CD4-positive, alpha-beta T cell treated with Interferon gamma for 1 hour (primary cell): ENCODE results near the gene TMEM139.
"Not testable (repeated sequence)": the region's sequence is repeated elsewhere in the genome, so short reads cannot be mapped to it uniquely, and the experiment has no call there.

Experiments used
- DNase-seq: peaks from one replicate; pipeline ENCODE4 v3.0.0-alpha.2; 2020

TMEM139 gene

DNA sequence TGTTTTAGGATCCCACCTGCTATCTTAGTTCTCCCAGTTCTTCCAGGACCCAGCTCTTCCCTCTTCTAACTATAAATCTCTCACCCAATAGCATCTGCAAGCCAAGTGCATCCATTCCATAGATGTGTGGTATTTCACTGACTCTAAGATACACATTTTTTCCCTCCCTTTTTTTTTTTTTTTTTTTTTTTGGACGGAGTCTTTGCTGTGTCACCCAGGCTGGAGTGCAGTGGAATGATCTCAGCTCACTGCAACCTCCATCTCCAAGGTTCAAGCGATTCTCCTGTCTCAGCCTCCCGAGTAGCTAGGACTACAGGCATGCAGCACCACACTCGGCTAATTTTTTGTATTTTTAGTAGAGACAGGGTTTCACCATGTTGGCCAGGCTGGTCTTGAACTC, 5.1 kb downstream of the TMEM139 start:
- DNase-seq: not testable (repeated sequence)

DNA sequence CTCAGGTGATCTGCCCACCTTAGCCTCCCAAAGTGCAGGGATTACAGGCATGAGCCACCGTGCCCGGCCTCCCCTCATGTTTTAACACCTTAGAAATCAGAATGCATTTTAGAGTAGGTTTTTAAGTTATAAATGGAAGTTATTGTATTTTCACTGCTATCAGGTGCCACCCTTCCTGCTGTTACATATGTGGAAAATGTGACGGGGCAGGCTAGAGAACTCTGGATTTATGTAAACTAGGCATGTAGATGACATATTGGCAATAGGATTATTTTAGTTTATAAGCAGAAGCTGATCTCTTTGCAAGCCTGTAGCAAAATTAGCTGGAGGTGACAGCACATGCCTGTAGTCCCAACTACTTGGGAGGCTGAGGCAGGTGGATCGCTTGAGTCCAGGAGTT, 5.5 kb downstream of the TMEM139 start:
- DNase-seq: no peak

DNA sequence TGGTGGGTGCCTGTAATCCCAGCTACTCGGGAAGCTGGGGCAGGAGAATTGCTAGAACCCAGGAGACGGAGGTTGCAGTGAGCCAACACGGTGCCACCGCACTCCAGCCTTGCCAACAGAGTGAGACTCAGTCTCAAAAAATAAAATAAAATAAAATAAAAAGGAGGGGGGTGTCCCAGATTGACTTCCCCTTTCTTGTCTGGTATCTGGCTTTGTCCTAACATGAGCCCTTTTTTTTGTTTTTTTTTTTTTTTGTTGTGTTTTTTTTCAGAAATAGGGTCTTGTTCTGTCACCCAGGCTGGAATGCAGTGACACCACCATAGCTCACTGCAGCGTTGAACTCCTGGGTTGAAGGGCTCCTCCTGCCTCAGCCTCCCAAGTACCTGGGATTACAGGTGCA, 8.1 kb downstream of the TMEM139 start:
- no peak for DNase-seq

DNA sequence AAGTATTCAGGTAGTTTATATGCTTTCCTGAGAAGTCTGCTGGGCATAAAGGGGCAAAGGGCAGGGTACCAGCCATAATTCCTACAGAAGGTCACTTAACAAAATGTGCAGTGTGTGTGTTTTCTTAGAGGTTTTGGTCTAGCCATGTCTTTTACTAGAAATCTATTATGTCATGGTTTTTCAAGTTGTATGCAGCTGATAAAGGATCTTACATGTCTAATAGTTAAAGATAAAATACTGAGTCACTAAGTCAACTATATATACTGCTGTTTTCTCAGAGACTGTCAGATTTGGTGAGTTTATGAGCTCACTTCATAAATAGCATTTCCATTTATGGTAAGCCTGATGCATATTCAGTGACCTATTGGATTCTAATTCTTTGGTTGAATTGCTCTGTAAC, 11.1 kb downstream of the TMEM139 start:
- no peak for DNase-seq

DNA sequence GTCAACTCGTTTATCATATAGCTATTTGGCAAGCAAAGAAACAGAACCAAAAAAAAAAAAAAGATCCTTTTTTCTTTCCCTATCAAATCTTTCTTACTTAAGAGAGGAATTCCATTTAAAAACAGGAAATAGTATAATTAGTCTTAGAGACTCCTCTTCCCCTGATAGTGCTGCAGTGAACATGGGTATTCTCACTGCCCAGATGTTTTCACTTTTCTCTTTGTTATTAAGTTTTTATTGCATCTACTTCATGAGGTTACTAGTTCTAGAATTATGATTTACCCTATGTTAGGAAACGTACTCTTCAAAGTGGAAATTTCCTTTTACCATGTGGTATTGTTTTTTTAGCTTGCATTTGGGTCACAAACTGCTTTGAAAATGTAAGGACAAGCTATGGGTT, 11.9 kb downstream of the TMEM139 start:
- DNase-seq: no peak

DNA sequence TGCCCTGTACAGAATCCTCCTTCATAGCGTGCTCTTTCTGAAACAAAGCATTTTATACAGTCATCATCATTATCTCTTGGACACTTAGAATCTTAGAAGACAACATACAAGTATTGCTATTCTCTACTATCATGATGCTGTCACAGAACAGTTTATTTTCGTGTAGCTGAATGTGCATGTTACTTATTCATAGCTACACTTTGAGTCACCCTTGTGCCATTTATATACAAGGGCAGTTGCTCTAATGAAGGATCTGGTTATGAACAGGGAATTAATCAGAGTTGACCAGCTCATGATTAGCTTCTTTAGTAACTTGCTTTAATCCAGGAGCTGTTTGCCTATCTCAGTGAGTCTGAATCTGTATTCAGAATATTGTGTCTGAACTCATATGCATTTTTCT, 14.6 kb downstream of the TMEM139 start:
- DNase-seq: no peak

DNA sequence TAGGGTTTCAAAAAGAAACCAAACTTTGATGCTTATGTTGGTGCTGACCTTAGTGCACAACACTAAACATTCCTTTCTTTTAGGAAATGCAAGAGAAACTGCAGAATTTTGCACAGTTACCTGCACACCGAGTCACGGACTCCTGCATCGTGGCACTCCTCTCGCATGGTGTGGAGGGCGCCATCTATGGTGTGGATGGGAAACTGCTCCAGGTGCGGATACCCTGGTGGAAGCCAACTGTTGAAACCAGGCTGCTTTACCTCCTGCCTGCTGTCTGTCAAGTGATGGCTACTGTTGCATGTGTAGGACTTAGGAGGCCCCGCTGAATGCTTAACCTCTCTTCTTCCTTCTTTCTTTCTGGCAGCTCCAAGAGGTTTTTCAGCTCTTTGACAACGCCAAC, 15.1 kb downstream of the TMEM139 start:
- peak; percentile 53 for DNase-seq

DNA sequence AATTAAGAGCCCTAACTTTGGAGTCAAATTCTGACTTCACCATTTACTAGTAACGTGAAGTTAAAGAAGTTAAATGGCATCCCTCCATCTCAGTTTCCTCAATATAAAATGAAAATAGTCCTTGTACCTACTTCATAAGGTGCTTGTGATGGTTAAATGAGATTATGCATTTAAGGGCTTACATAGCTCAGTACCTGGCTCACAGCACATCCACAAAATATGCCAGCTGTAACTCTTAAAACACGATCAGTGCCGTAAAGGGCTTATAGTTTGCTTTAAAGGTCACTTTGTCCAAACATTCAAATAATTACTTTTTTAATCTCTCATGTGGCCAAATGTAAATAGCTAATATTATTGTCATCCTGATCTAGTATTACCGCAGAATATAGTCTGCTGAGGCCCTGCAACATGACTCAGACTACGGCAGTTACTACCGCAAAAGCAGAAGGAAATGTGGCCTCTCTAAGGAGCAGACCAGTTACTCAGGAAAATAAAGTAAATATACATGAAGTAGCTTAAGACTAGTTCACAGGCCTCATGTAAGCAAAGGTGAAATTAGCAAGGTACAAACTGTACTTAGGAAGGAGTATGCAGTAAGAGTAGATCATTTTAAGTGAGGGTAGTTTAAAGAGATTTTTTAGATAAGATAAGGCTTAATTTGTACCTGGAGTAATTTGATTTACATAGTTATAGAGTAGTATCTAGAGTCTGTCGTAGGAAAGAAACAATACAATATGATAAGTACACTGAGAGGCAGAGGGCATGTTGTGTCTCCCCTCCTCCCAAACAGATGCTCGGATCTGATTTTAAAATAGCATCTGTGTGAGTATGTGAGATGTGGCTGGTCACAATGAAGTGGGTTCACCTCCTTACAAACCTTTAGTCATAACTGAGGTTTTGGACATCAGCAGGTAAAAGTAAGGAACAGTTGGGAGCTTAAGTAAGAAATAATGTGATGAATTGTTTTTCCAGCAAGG, 16.5 kb downstream of the TMEM139 start:
- DNase-seq: no peak

DNA sequence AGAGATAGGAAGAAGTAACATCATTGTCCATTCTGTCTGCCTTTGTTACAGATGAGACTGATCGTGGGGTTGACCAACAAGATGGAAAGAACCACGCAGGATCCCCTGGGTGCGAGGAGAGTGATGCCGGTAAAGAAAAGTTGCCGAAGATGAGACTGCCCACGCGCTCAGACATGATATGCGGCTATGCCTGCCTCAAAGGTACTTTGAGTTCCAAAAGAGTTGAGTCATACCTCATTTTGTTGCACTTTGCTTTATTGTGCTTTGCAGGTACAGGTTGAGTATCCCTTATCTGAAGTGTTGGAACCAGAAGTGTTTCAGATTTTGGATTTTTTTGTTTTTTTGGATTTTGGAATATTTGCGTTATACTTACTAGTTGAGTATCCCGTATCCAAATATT, 19.0 kb downstream of the TMEM139 start:
- no peak for DNase-seq

DNA sequence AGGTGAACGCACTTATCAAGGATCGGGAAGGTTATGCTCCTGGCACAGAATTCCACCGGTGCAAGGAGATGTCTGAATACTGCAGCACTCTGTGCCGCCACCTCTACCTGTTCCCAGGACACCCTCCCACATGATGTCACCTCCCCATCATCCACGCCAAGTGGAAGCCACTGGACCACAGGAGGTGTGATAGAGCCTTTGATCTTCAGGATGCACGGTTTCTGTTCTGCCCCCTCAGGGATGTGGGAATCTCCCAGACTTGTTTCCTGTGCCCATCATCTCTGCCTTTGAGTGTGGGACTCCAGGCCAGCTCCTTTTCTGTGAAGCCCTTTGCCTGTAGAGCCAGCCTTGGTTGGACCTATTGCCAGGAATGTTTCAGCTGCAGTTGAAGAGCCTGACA, 20.2 kb downstream of the TMEM139 start:
- DNase-seq: no peak

DNA sequence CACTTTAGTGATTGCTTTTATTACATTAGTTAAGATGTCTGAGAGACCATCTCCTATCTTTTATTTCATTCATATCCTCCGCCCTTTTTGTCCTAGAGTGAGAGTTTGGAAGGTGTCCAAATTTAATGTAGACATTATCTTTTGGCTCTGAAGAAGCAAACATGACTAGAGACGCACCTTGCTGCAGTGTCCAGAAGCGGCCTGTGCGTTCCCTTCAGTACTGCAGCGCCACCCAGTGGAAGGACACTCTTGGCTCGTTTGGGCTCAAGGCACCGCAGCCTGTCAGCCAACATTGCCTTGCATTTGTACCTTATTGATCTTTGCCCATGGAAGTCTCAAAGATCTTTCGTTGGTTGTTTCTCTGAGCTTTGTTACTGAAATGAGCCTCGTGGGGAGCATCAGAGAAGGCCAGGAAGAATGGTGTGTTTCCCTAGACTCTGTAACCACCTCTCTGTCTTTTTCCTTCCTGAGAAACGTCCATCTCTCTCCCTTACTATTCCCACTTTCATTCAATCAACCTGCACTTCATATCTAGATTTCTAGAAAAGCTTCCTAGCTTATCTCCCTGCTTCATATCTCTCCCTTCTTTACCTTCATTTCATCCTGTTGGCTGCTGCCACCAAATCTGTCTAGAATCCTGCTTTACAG, 20.8 kb downstream of the TMEM139 start:
- peak; percentile 63 for DNase-seq

DNA sequence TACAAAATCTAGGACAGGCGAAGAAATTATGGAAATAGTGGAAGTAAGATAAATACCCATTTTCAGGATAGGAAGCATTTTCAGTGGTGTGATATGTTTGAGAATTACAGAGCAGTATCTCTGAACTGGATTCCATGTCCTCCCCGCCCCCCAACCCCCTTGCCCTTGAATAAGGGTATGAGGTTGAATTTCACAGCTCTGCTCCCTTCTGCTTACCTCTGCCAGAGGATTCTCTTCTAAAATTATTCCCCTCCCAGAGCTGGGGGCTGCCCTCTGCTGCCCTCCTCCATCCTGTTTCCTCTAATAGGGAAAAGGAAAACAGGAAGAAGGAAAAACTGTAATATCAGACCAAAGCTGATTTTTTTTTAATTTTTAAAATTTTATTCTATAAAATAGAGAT, 23.9 kb downstream of the TMEM139 start:
- DNase-seq: no peak

DNA sequence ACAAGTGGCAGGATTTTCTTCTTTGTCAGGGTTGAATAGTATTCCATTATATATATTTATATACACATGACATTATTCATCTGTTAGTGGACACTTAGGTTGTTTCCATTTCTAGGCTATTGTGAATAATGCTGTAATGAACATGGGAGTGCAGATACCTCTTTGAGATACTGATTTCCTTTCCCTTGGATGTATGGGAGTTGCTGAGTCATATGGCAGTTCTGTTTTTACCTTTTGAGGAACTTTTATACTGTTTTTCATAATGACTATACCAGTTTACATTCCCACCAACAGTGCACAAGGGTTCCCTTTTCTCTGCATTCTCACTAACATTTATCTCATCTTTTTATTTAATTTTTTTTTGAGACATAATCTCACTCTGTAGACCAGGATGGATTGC, 29.4 kb downstream of the TMEM139 start:
- no peak for DNase-seq

DNA sequence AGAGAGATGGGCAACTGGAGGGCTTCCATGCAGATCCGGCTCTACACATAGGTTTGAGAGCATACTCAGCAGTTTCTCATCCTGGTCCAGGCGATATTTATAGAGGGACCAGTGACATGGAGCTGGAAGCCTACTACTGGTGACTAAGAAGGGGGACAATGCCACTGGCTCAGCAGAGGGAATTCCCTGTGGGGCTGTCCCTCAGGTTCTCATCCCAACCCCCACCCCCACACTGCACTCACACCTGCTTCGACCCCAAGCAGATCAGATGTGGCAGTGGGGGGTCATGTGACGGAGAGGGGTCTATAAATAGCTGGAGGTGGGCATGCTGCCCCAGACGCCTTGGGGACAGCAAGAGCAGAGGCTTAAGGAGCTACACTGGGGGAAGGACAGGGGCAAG, 31.0 kb downstream of the TMEM139 start, which contains the start of gene CLCN1:
Gene CLCN1 (plus strand): TSS at position 336 of the 400 bp plus-strand sequence. CDS start 102 bp downstream, outside the sequence.
- DNase-seq: no peak

DNA sequence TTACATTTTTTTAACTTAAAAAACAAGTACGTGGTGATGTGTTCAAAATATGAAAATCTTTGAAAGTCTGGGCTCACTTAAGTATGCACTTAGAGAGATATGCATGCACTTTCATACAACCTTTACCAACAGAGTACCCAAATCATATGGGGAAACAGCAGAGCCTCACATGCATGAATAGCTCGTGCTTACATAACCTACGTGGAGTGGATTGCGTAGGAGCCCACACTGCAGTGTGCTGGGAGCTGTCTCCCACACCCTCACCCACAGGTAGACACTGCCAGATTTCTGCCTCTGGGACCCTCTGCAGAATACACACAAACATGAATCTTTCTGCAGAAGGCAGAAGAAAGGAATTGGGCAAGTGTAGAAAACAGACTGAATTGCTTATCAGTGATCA, 31.7 kb downstream of the TMEM139 start:
- no peak for DNase-seq

DNA sequence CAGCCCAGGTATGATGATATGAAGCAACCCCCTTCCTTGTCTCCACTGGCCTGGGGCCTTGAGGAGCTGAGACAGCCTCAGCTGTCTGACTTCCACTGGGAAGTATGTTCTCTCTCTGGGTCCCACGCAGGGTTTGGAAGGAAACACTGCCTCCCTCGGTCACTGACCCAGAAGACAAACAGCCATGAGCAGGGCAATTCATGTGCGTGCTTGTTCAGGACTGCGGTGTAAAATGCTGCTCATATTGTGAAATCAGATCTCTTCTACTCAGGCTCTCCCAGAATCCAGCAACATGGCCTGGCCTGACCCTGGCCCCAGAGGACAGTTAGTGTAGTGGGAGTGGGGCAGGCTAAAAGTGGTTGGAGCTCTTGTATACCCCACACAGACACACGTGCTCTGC, 33.9 kb downstream of the TMEM139 start:
- DNase-seq: no peak

DNA sequence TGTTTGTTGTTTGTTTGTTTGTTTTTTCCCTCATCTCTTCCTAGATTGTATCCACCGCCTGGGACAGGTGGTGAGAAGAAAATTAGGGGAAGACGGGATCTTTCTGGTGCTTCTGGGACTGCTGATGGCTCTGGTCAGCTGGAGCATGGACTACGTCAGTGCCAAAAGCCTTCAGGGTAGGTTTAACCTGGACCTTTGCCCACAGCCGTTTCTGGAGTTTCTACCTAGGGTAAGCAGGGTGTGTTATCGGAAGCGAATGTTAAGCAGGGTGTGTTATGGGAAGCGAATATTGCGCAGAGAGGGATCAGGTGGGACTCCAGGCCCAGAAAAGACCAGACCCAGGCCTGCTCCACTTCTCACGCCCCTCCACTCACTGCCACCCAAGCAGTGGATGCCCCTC, 35.9 kb downstream of the TMEM139 start:
- no peak for DNase-seq

DNA sequence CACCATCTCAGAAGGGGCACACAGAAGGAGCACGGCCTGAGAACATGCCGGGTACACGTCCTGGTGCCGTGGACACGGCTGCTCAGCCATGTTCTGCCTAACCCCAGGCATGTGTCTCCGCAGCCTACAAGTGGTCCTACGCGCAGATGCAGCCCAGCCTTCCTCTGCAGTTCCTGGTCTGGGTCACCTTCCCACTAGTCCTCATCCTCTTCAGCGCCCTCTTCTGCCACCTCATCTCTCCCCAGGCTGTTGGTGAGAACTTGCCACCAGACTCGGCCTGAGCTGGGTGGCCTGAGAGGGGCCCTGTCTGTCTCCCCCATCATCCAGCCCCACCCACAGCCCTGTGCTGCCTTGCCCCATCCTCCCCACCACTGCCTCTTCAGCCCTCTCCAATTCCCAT, 36.5 kb downstream of the TMEM139 start:
- no peak for DNase-seq

DNA sequence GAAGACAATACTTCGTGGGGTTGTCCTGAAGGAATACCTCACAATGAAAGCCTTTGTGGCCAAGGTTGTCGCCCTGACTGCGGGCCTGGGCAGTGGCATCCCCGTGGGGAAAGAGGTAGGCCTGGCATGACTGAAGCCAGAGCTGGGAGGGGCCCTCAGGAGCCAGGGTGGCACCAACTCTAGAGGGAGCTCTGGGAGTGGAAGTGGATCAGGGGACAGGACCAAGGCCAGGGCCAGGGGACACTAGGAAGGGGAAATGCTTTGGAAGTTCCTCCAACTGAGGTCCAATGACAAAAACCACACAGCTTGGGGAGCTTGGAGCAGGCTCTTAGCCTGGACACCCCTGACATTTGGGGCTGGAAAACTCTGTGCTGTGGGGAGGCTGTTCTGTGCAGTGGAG, 37.0 kb downstream of the TMEM139 start:
- peak; percentile 24 for DNase-seq

DNA sequence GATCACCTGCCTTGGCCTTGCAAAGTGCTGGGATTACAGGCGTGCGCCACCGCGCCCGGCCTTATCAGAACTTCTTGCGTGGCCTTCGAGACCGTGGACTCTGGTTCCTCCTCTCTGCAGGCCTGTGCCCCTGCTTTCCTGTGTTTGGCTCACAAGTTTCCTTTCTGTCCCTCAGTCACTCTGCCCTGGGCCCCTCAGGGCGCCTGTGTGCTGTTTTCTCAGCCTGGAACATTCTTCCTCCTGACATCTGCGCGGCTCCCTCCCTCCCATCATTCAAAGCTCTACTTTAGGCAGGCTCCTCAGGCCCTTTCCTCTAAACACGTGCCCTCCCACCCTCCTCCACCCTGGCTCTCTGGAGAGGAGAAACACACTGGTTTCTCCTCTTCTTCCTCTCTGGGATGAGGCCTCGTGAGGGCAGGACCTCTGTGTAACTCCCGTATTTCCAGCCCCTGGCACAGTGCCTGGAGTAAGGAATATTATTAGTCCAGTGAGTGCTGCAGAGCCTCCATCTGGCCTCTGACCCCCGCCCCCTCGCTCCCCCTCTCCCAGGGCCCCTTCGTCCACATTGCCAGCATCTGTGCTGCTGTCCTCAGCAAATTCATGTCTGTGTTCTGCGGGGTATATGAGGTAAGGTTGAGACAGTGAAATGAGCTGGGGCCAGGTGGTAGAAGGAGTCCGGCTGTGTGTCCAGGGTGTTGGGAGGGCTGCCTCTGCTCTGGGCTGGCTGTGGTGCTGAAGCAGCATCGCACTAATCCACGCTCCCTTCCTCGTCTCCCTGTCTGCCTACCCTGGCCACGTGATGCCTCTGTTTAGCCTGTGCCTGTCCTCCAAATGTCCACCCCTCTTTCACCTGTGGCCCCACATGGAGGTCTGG, 38.2 kb downstream of the TMEM139 start:
- DNase-seq: no peak

DNA sequence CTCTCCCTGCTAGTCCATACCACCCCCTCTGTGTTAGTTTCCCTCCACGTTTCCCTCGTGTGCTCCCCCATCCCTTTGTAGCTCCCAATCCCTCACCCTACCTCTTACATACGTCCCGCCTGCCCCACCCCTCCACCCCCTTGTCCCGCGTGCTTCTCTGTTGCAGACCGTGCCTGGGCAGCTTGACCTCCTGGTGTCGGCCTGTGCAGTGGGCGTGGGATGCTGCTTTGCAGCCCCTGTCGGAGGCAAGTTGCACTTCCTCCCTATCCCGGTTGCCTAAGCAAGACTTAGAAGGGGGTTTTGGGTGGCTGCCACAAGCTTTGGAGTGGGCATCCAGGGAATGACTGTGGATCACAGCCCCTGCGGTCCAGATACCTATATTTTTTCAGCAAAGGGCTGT, 38.9 kb downstream of the TMEM139 start:
- DNase-seq: no peak

DNA sequence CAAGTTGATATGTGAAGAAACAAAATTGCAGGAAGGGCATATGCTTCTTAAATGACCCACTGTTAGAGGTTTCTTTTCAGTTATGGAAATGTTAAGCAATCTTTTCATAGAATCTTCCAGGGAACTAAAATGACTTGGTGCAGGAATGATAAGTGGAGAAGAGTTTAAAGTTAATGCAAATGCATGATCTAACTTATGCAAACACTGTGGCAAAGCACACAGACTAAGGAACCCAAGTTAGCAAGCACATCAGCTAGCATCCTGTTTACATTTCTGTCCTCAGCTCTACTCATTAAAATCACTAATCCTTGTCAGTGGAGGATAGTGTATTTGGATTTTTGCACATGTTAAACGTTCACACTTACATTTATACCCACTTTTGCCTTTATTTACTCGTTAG, 40.5 kb downstream of the TMEM139 start:
- no peak for DNase-seq

DNA sequence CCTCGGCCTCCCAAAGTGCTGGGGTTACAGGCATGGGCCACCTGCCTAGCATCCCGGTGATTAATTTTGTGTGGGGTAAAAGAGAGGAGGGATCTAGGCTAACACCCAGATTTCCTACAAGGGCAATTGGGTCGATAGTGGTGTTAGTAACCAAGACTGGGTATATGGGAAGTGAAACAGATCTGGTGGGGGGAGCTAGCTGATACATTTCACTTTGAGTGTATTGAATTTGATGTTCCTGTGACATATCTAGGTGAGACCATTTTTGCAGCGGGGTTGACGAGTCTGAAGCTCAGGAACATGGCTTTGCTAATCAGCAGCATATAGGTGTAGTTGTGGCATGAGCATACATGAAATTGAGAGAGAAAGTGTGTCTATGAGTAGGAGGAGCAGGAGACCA, 43.1 kb downstream of the TMEM139 start:
- DNase-seq: no peak
